PC-9 (cell line): Measurements from ENCODE around the gene RTL1.

ENCODE experiments used
- EZH2 ChIP-seq: fragments of 200-600 bp; sonication (generic); IDR thresholded peaks from 2 replicates; pipeline ENCODE4 v1.8.0; 2017; ENCODE audit warnings: antibody characterized with exemption, low read depth
- TF ChIP-seq, protein P1 (sequence below): fragments of 200-600 bp; sonication (generic); conservative IDR thresholded peaks from 2 replicates; pipeline ENCODE4 v1.6.1; 2017; ENCODE audit warnings: mixed run types, antibody characterized with exemption, mild to moderate bottlenecking, moderate library complexity

DNA sequence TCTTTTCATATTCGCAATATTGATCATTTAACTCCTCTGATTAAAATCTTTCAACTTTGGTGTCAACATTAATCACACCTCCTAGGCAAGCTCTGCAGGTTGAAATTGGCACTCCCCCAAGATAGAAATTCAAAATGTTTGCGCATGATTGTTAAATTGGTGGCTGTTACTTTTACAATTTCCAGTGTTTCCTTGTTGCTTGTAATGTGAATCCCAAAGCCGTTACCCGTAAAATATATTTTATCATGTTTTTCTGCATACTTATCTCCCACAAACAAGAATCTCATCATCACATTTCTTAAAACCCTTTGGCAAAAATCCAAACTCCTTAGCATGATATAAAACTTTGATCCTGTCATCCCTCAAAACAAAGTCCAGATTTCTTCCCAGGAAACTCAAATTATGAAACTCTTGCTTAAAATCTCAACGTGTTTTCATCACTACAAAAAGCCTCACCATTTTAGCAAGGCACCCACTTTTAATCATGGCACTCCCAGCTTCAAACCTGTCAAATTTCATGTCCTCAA is 14.7 kb downstream of the RTL1 start:
- TF ChIP-seq, protein P1, sequence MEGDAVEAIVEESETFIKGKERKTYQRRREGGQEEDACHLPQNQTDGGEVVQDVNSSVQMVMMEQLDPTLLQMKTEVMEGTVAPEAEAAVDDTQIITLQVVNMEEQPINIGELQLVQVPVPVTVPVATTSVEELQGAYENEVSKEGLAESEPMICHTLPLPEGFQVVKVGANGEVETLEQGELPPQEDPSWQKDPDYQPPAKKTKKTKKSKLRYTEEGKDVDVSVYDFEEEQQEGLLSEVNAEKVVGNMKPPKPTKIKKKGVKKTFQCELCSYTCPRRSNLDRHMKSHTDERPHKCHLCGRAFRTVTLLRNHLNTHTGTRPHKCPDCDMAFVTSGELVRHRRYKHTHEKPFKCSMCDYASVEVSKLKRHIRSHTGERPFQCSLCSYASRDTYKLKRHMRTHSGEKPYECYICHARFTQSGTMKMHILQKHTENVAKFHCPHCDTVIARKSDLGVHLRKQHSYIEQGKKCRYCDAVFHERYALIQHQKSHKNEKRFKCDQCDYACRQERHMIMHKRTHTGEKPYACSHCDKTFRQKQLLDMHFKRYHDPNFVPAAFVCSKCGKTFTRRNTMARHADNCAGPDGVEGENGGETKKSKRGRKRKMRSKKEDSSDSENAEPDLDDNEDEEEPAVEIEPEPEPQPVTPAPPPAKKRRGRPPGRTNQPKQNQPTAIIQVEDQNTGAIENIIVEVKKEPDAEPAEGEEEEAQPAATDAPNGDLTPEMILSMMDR: no peak
- no peak for TF ChIP-seq EZH2
